AG09319 (cell line): Measurements from ENCODE around the gene GSE1.

Experiments
- DNase-seq: peaks from one replicate; pipeline ENCODE4 v3.0.0-alpha.2; 2010; ENCODE audit warnings: low read depth; ENCODE audit errors: extremely low read depth
- TF ChIP-seq, protein P1 (sequence below): IDR thresholded peaks from 2 replicates; pipeline ENCODE4 v1.5.1; 2011; ENCODE audit warnings: low read depth, mild to moderate bottlenecking, inconsistent platforms, low read length, moderate library complexity

Gene GSE1

DNA sequence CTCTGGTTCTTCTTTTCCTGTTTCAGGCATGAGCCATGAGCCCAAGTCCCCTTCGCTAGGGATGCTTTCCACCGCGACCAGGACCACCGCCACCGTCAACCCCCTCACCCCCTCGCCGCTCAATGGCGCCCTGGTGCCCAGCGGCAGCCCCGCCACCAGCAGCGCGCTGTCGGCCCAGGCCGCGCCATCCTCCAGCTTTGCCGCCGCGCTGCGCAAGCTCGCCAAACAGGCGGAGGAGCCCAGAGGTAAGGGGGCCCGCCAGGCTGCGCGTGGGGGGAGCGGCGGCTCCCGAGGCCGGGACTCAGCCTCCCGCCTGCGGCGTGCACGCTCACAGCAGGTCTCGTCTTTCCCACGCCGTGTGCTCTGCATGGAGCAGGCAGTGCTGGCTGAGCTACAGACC lies 20.8 kb downstream of the GSE1 start:
- no peak for DNase-seq
- TF ChIP-seq, protein P1, sequence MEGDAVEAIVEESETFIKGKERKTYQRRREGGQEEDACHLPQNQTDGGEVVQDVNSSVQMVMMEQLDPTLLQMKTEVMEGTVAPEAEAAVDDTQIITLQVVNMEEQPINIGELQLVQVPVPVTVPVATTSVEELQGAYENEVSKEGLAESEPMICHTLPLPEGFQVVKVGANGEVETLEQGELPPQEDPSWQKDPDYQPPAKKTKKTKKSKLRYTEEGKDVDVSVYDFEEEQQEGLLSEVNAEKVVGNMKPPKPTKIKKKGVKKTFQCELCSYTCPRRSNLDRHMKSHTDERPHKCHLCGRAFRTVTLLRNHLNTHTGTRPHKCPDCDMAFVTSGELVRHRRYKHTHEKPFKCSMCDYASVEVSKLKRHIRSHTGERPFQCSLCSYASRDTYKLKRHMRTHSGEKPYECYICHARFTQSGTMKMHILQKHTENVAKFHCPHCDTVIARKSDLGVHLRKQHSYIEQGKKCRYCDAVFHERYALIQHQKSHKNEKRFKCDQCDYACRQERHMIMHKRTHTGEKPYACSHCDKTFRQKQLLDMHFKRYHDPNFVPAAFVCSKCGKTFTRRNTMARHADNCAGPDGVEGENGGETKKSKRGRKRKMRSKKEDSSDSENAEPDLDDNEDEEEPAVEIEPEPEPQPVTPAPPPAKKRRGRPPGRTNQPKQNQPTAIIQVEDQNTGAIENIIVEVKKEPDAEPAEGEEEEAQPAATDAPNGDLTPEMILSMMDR: no peak

DNA sequence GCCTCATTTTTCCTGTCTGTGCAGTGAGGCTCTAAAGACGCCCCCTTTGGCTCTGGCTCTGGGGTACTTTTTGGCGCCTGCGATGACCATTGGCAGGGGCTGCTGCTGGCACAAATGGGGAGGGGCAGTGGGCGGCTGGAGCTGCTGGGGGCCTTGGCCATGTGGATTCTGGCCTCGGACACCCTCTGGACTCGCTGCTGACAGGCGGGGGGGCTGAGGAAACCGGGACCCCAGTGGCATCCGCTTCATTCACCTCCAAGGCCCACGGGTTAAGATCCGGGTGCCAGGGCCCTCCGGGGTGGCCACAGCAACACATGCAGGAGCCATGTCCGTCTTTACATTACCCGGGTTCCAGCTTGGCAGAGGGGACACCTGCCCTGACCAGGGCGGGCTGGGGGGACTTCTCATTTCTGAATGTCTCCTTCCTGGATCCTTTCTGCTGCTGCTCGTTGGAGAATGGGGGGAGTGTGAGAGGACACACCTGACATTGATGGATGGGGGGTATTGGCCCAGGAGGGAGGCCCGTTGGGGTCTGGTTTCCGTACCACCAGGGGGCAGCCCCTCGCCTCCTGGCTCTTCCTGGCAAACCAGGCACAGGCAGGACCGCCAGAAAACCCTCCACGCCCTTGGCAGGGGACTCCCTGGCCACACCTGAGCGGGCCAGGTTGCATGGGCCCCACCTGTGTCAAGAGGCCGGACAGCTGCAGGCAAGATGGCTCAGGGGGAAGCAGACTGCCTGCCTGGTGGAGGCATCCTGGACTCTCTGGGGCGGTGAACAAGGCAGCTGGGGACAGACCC lies 21.8 kb downstream of the GSE1 start:
- no peak for DNase-seq

DNA sequence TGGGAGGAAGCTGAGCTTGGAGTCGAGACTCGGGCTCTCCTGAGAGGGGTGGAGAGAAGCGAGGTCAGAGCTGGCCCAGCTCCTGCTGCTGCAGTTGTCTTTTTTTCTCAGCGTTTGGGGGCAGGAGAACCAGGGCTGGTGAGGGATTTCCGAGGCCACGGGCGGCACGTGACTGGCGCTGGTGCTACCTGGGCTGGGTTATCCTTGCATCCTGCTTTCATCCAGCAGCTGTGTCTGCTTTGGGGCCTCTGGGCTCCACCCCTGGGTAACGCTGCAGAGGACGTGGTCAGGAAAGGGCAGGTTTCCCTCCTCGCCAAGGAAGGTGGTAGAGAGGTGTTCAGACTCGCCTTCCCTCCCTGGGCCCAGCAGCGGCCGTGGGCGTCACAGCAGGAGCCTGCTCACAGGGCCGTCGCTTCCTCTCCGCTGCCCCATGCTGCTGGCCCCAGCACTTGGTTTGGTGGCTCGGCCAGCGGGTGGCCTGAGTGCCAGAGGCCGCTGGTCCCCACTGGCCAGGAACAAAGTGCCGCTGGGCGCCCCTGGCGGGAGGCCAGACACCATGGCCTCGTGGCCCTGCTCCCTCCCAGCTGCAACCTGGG lies 22.5 kb downstream of the GSE1 start:
- DNase-seq: no peak

More for the DNA sequence above, 21.8 kb downstream of the GSE1 start:
- TF ChIP-seq, protein P1: no peak; the same call in 1 of the 2 replicates

DNA sequence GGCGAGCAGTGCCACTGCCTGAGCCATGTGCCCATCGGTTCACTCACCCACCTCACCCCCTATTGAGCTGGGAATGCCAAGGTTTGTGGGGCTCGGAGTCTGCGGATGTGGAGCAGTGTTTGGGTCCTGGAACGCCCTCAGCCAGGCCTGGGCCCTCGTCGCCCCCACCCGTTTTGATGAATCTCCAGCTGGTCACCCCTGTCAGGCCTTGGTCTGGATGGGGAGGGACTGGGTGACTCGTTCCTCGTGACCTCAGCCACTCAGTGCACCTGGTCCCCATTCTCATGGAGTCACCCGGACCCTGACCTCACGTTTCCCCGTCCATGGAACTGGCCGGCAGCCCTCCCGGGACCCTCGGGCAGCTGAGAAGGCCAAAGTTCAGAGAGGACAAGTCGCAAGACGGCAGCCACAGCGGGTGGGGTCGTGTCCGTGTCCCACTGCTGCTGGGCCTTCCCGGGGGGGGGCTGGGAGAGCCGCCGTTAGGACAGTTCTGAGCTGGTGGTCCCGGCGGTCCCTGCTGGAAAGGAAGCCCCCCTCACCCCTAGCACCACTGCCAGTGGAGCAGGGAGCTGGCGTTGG lies 23.2 kb downstream of the GSE1 start:
- no peak for DNase-seq

More for the DNA sequence above, 22.5 kb downstream of the GSE1 start:
- TF ChIP-seq, protein P1: no peak

DNA sequence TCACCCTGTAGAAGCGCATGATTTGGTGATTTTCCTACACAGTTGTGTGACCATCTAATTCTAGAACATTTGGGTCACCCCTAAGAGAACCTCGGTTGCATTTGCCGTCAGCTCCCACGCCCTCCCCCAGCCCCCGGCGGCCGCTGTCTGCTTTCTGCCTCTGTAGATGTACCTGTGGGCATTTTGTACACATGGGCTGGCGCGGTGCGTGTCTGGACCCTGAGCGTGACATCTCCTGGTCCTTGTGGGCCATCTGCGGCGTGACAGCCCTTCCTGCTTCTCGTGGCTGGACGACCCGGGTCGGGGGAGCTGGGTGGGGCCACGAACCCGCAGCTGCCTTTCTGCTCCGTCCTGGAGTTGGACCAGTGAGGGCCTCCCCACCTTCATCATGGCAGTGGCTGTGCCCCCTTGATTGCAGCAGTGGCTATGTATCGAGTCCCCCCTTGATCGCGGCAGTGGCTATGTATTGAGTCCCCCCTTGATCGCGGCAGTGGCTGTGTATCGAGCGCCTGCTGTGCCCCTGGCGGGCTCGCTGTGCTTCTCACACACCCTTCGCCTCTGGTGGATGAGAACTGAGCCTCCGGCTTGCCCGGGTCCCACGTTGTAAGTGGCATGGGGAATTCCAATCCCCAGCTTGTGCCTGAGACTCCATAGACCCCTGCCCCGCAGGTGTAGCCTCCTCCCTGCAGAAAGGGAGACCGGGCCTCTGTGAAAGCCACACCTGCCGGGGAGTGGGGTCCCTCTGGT lies 24.1 kb downstream of the GSE1 start:
- TF ChIP-seq, protein P1: no peak
- DNase-seq: no peak

More for the DNA sequence above, 23.2 kb downstream of the GSE1 start:
- TF ChIP-seq, protein P1: no peak

DNA sequence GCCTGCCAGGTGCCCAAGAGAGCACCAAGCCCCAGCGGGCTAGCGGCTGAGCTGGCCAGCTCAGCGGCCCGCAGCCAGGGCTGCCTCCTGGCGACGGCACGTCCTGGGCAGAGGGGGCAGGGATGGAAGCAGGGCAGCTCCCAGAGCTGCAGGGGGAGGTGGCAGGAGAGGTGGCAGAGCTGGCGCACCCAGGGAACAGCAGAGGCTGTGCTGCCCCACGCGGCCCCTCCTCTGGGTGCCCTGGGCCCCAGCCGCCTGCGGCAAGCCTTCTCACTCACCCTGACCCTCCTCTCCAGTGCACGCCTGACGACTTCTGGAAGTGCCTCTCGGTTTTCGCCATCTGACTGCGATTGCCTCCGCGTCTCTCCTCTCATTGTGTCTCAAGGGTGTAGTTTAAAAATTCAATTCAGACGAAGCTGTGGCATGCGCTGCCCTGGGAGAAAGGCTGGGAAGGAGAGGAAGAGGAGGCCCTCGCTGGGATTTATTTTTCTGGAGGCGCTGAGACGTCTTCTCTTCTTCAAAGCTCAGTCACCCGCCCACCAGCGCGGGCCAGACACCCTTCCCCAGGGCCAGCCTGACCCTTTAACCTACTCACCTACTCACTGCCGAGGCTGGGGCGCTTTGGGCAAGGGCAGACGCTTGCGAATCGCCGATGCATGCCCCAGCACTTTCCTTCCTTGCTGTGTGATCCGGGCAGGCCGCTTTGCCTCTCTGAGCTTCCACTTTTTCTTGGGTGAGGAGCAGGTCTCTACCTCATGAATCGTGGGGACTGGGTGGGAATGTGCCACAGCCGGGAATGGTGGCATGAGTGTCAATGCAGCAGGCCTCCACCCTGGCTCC lies 24.9 kb downstream of the GSE1 start:
- DNase-seq: no peak
- TF ChIP-seq, protein P1: no peak
